A549 (cell line): ENCODE measurements around the gene INTS15. TPM values are rescaled to one million over a fixed set of nuclear protein-coding genes. Genes with fewer than 3 reads are reported as not detected.
A peak's percentile ranks its signal among the peaks of the same experiment; 100 is the strongest.

Experiments
- ATAC-seq, 2 experiments: fragments of 200-7000 bp in 1 of 2; fragments of >200 bp in 1 of 2; cut with Nextera tagmentation in 1 of 2; cut with Tn5 transposase in 1 of 2; 3 replicates each; pipeline versions ENCODE4 v1.8.0 to v1.9.1; 2018 to 2020; ENCODE audit warnings: mild to moderate bottlenecking in 1 of 2, moderate library complexity in 1 of 2
- CTCF ChIA-PET: fragments of 300-600 bp; sonication (Branson Sonifier 250); formaldehyde crosslinking; extraction: SDS; loops from one replicate; lab custom pipeline; 2021; ENCODE audit warnings: antibody characterized with exemption, inconsistent platforms; lab: Yijun Ruan, JAX
- POLR2A ChIA-PET: fragments of 350-600 bp; formaldehyde crosslinking; extraction: SDS; loops from one replicate; lab custom pipeline; 2021; ENCODE audit warnings: antibody characterized with exemption, inconsistent platforms; lab: Yijun Ruan, JAX
- DNase-seq, 2 experiments: peaks; one replicate each; pipeline versions ENCODE4 v3.0.0 to v3.0.0-alpha.2; 2011 to 2016; ENCODE audit warnings: low read depth in 1 of 2, low spot score in 1 of 2
- FAIRE-seq: peaks from 2 replicates; lab custom pipeline; 2011; peaks lifted over from hg19 to GRCh38; lab: Jason Lieb, UNC
- H3K27ac ChIP-seq, 2 experiments: fragments of >200 bp; sonication (Bioruptor Twin); formaldehyde crosslinking; 3 replicates each; pipeline ENCODE4 v1.5.1; 2016 to 2017
- H3K4me1 ChIP-seq: fragments of >200 bp; sonication (Bioruptor Twin); formaldehyde crosslinking; 3 replicates; pipeline ENCODE4 v1.6.1; 2016
- H3K4me2 ChIP-seq: fragments of >200 bp; sonication (Bioruptor Twin); formaldehyde crosslinking; 3 replicates; pipeline ENCODE4 v1.6.1; 2016
- H3K4me3 ChIP-seq: fragments of >200 bp; sonication (Bioruptor Twin); formaldehyde crosslinking; 3 replicates; pipeline ENCODE4 v1.5.1; 2016
- H3K9me3 ChIP-seq: fragments of >200 bp; sonication (Bioruptor Twin); formaldehyde crosslinking; 3 replicates; pipeline ENCODE4 v1.6.1; 2016
- BHLHE40 ChIP-seq: IDR thresholded peaks from 2 replicates; pipeline ENCODE4 v1.6.1; 2012; ENCODE audit warnings: low read depth, low read length, inconsistent platforms
- CEBPB ChIP-seq, 2 experiments: fragments of >200 bp in 1 of 2; sonication (Bioruptor Twin) in 1 of 2; formaldehyde crosslinking in 1 of 2; IDR thresholded peaks; 2 replicates each; pipeline ENCODE4 v1.6.1; 2012 to 2016
- CHD4 ChIP-seq: fragments of 200-600 bp; sonication (generic); IDR thresholded peaks from 2 replicates; pipeline ENCODE4 v1.6.1; 2016; ENCODE audit warnings: antibody characterized with exemption, mild to moderate bottlenecking, borderline replicate concordance
- EHF ChIP-seq: fragments of 250-450 bp; sonication (Bioruptor Pico); IDR thresholded peaks from 2 replicates; pipeline ENCODE4 v1.5.0; 2020; ENCODE audit warnings: mild to moderate bottlenecking
- EHMT2 ChIP-seq: fragments of 200-600 bp; sonication (generic); IDR thresholded peaks from 2 replicates; pipeline ENCODE4 v1.6.1; 2016; ENCODE audit warnings: antibody characterized with exemption, low read depth, mild to moderate bottlenecking, moderate library complexity
- EP300 ChIP-seq, 2 experiments: fragments of >200 bp; sonication (Bioruptor Twin); formaldehyde crosslinking; IDR thresholded peaks; 2 replicates in 1 of 2; 3 replicates in 1 of 2; pipeline ENCODE4 v1.6.1; 2016 to 2017
- FOXS1 ChIP-seq: fragments of 250-450 bp; sonication (Bioruptor Pico); IDR thresholded peaks from 2 replicates; pipeline ENCODE4 v1.5.0; 2020; ENCODE audit warnings: mild to moderate bottlenecking, moderate library complexity
- GATA3 ChIP-seq: IDR thresholded peaks from 2 replicates; pipeline ENCODE4 v1.6.1; 2012; ENCODE audit warnings: borderline replicate concordance
- HDAC2 ChIP-seq: fragments of 200-600 bp; sonication (generic); IDR thresholded peaks from 2 replicates; pipeline ENCODE4 v1.6.1; 2016
- HOXA7 ChIP-seq: fragments of 250-450 bp; sonication (Bioruptor Pico); IDR thresholded peaks from 2 replicates; pipeline ENCODE4 v1.5.0; 2020; ENCODE audit warnings: mild to moderate bottlenecking, moderate library complexity
- HOXB13 ChIP-seq: fragments of 250-450 bp; sonication (Bioruptor Pico); IDR thresholded peaks from 2 replicates; pipeline ENCODE4 v1.5.0; 2020; ENCODE audit warnings: low read depth, mild to moderate bottlenecking, moderate library complexity
- HOXB5 ChIP-seq: fragments of 250-450 bp; sonication (Bioruptor Pico); IDR thresholded peaks from 2 replicates; pipeline ENCODE4 v1.5.0; 2020; ENCODE audit warnings: mild to moderate bottlenecking, moderate library complexity
- JUNB ChIP-seq: fragments of >200 bp; sonication (Bioruptor Twin); formaldehyde crosslinking; IDR thresholded peaks from 2 replicates; pipeline ENCODE4 v1.6.1; 2016
- KDM1A ChIP-seq: fragments of 200-600 bp; sonication (generic); IDR thresholded peaks from 2 replicates; pipeline ENCODE4 v1.6.1; 2016; ENCODE audit warnings: low read depth, mild to moderate bottlenecking
- KDM5A ChIP-seq: fragments of 200-600 bp; sonication (generic); IDR thresholded peaks from 2 replicates; pipeline ENCODE4 v1.6.1; 2016; ENCODE audit warnings: antibody characterized with exemption, mild to moderate bottlenecking
- MAFK ChIP-seq: fragments of 450-650 bp; IDR thresholded peaks from 2 replicates; pipeline ENCODE4 v1.6.1; 2014; ENCODE audit not compliant: partially characterized antibody
- MAX ChIP-seq: IDR thresholded peaks from 2 replicates; pipeline ENCODE4 v1.6.1; 2012
- MAZ ChIP-seq: fragments of 150-350 bp; IDR thresholded peaks from 2 replicates; pipeline ENCODE4 v1.6.1; 2014; ENCODE audit warnings: antibody characterized with exemption, low read depth, low read length, borderline replicate concordance
- PHF8 ChIP-seq: fragments of 200-600 bp; sonication (generic); IDR thresholded peaks from 2 replicates; pipeline ENCODE4 v1.6.1; 2016; ENCODE audit warnings: low read depth, mild to moderate bottlenecking, antibody characterized with exemption, moderate library complexity, borderline replicate concordance
- RCOR1 ChIP-seq: fragments of 150-350 bp; IDR thresholded peaks from 2 replicates; pipeline ENCODE4 v1.6.1; 2014; ENCODE audit warnings: antibody characterized with exemption, low read length, low read depth
- REST ChIP-seq: fragments of 200-600 bp; sonication (generic); IDR thresholded peaks from 2 replicates; pipeline ENCODE4 v1.6.1; 2016; ENCODE audit warnings: antibody characterized with exemption, mild to moderate bottlenecking, moderate library complexity
- RNF2 ChIP-seq: fragments of 200-600 bp; sonication (generic); IDR thresholded peaks from 2 replicates; pipeline ENCODE4 v1.6.1; 2016; ENCODE audit warnings: low read depth, mild to moderate bottlenecking, antibody characterized with exemption, moderate library complexity, borderline replicate concordance
- SMC3 ChIP-seq: fragments of >200 bp; sonication (Bioruptor Twin); formaldehyde crosslinking; IDR thresholded peaks from 3 replicates; pipeline ENCODE4 v1.6.1; 2018; ENCODE audit warnings: inconsistent platforms
- SREBF2 ChIP-seq: fragments of 450-650 bp; IDR thresholded peaks from 2 replicates; pipeline ENCODE4 v1.6.1; 2014; ENCODE audit warnings: mild to moderate bottlenecking, moderate library complexity
- TFCP2L1 ChIP-seq: fragments of 250-450 bp; sonication (Bioruptor Pico); IDR thresholded peaks from 2 replicates; pipeline ENCODE4 v1.5.0; 2021; ENCODE audit warnings: mild to moderate bottlenecking
- ZC3H11A ChIP-seq: fragments of 450-650 bp; IDR thresholded peaks from 2 replicates; pipeline ENCODE4 v1.6.1; 2014; ENCODE audit warnings: antibody characterized with exemption, mild to moderate bottlenecking
- ZSCAN20 ChIP-seq: fragments of 250-450 bp; sonication (Bioruptor Pico); IDR thresholded peaks from 2 replicates; pipeline ENCODE4 v1.8.0; 2022; ENCODE audit warnings: mild to moderate bottlenecking, moderate library complexity
- WGBS: methylation state at CpG from one replicate; pipeline ENCODE4 v1.1.6; 2017; ENCODE audit errors: missing lambda C conversion rate; 5-methylcytosine and 5-hydroxymethylcytosine counted together
- polyA plus RNA-seq, 4 experiments: library from polyadenylated mRNA; depleted of rRNA in 3 of 4; stranded (reverse); fragments of >200 nt; fragmentation: RNase III in 1 of 4; extraction: RNeasy Plus Mini Kit Qiagen cat#74134 plus additional on column Dnase treatment in 1 of 4; gene quantifications; 2 replicates in 3 of 4; 3 replicates in 1 of 4; pipeline ENCODE4 v1.2.3, GENCODE V29; 2011 to 2017

INTS15 gene
- polyA plus RNA-seq, 2 of the 4 experiments (the other 2 are of a cell fraction), result 14.7 to 23.4 TPM

- no peak for FAIRE-seq
- ChIA-PET POLR2A (no interaction called here), CTCF (interaction anchor here (1.0 kb wide), 1 partner anchor 35 kb away, joined by 3 read pairs; no protein-coding TSS in a partner anchor)
- Histone ChIP-seq H3K9me3 (no peaks in the 10 kb centered on the region), H3K4me2 (no peak overlapping the region), H3K4me3 (no peak overlapping the region), H3K4me1 (no peaks in the 10 kb centered on the region), H3K27ac (no peak overlapping the region)
- ATAC-seq, result no peak
- WGBS, result 59% methylated on average over 3 of the region's 3 CpGs
- TF ChIP-seq KDM5A, result no peak
- no peak for DNase-seq
These were observed 34.4 kb downstream of the INTS15 start for GRCh38 chr7:6624246-6624611.

- no peak for DNase-seq
- TF ChIP-seq REST (no peak), EHF (CRISPR knock-in tag) (no peak), HDAC2 (no peak), HOXB13 (no peak), MAZ (no peak), ZC3H11A (no peak), MAX (no peak), HOXB5 (CRISPR knock-in tag) (no peak), EP300 (IDR thresholded peaks at IDR 0.05) (no peak), SMC3 (no peak), SREBF2 (no peak), CEBPB (IDR thresholded peaks at IDR 0.05) (no peak), BHLHE40 (no peak), HOXA7 (CRISPR knock-in tag) (no peak), GATA3 (no peak), ZSCAN20 (CRISPR knock-in tag) (no peak), CHD4 (no peak), RCOR1 (no peak), EHMT2 (no peak)
- 92% methylated on average over 6 of the region's 6 CpGs for WGBS
- POLR2A ChIA-PET, result no interaction called here
- Histone ChIP-seq H3K9me3 (no peaks in the 10 kb centered on the region), H3K4me1 (no peaks in the 10 kb centered on the region), H3K4me2 (no peak overlapping the region), H3K4me3 (no peak overlapping the region), H3K27ac (no peak overlapping the region)
- ATAC-seq, result no peak
- CTCF ChIA-PET, result no interaction called here
- no peak for FAIRE-seq
These were observed 38.2 kb downstream of the INTS15 start for GRCh38 chr7:6628045-6628444.

- TF ChIP-seq MAFK, result no peak
- no peak for TF ChIP-seq RNF2
- TF ChIP-seq FOXS1 (CRISPR knock-in tag), result no peak
- no peak for TF ChIP-seq SMC3
- TF ChIP-seq CHD4, result no peak
- no peak for TF ChIP-seq JUNB
- no peak for TF ChIP-seq SREBF2
- no peak for TF ChIP-seq EP300 (IDR thresholded peaks at IDR 0.05)
- TF ChIP-seq TFCP2L1, result no peak
- no peak for TF ChIP-seq KDM1A
- TF ChIP-seq PHF8, result no peak
- TF ChIP-seq, all 56 proteins: peak for 0
- WGBS, result 46% methylated on average over 11 of the region's 11 CpGs
- CTCF ChIA-PET, result no interaction called here
These were observed 40.4 kb downstream of the INTS15 start for GRCh38 chr7:6630007-6630849.

More at GRCh38 chr7:6630007-6630849, 40.4 kb downstream of the INTS15 start:
- FAIRE-seq (no peak), ATAC-seq (peak; percentile 25 to 49; a peak in 2 of 6 replicates), DNase-seq (no peak)
- no peak overlapping the region for H3K4me3 ChIP-seq
- no peak overlapping the region for H3K27ac ChIP-seq
- no peak overlapping the region for H3K4me2 ChIP-seq
- H3K9me3 ChIP-seq, result no peaks in the 10 kb centered on the region
- POLR2A ChIA-PET, result no interaction called here
- no peaks in the 10 kb centered on the region for H3K4me1 ChIP-seq
